Liver (tissue), 3 donors: Measurements from ENCODE around the gene EFCAB14.
A peak's percentile ranks its signal among the peaks of the same experiment; 100 is the strongest.

Experiments used
- CTCF ChIP-seq: fragments of 150-350 bp; IDR thresholded peaks from 2 replicates; pipeline ENCODE4 v1.5.1; 2017; ENCODE audit warnings: improper control_type of control experiment, low read depth, low read length; ENCODE audit not compliant: missing input control
- HNF4A ChIP-seq, 2 donors: conservative IDR thresholded peaks; 2 replicates each; pipeline ENCODE4 v1.6.1; 2016; ENCODE audit warnings: antibody characterized with exemption in 2 of 2, mild to moderate bottlenecking in 2 of 2
- RAD21 ChIP-seq, 2 donors: IDR thresholded peaks; 2 replicates each; pipeline ENCODE4 v1.6.1; 2016; ENCODE audit warnings: antibody characterized with exemption in 2 of 2, mild to moderate bottlenecking in 2 of 2
- SP1 ChIP-seq: IDR thresholded peaks from 2 replicates; pipeline ENCODE4 v1.6.1; 2018; ENCODE audit warnings: antibody characterized with exemption, mild to moderate bottlenecking
- TAF1 ChIP-seq: conservative IDR thresholded peaks from 2 replicates; pipeline ENCODE4 v1.6.1; 2016; ENCODE audit warnings: antibody characterized with exemption, mild to moderate bottlenecking
- YY1 ChIP-seq: IDR thresholded peaks from 2 replicates; pipeline ENCODE4 v1.6.1; 2016; ENCODE audit warnings: antibody characterized with exemption, mild to moderate bottlenecking
- TF ChIP-seq, protein P1 (sequence below): IDR thresholded peaks from 2 replicates; pipeline ENCODE4 v1.6.1; 2016; ENCODE audit warnings: antibody characterized with exemption
- TF ChIP-seq, protein P2 (sequence below): IDR thresholded peaks from 2 replicates; pipeline ENCODE4 v1.6.1; 2016; ENCODE audit warnings: antibody characterized with exemption
- donor health status: healthy.
- donor health status: healthy.

DNA sequence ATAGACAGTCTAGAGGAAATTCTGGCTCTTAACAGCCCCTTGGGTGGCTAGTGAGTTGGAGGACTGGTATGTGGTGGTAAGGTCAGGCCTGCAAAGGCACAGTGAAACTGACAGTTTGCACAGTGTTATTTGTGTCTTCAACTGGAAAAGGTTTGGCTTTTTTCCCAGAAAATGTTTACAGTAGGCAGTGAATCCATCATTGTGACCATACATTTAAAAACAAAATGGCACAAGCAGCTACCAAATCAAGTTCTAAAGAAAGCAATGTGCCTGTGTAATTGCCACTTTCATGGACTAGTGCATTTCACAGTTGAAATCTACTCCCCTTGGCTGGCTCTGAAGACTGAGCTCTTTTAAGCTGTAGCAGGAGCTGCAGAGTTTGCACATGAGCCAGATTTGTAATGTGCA, 75.5 kb downstream of the EFCAB14 start:
- TF ChIP-seq CTCF (no peak), HNF4A (conservative IDR thresholded peaks at IDR 0.05) (no peak), TAF1 (no peak), YY1 (peak; percentile 84), RAD21 (IDR thresholded peaks at IDR 0.05) (no peak), SP1 (no peak)
- TF ChIP-seq, protein P1, sequence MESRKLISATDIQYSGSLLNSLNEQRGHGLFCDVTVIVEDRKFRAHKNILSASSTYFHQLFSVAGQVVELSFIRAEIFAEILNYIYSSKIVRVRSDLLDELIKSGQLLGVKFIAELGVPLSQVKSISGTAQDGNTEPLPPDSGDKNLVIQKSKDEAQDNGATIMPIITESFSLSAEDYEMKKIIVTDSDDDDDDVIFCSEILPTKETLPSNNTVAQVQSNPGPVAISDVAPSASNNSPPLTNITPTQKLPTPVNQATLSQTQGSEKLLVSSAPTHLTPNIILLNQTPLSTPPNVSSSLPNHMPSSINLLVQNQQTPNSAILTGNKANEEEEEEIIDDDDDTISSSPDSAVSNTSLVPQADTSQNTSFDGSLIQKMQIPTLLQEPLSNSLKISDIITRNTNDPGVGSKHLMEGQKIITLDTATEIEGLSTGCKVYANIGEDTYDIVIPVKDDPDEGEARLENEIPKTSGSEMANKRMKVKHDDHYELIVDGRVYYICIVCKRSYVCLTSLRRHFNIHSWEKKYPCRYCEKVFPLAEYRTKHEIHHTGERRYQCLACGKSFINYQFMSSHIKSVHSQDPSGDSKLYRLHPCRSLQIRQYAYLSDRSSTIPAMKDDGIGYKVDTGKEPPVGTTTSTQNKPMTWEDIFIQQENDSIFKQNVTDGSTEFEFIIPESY: no peak
- TF ChIP-seq, protein P2, sequence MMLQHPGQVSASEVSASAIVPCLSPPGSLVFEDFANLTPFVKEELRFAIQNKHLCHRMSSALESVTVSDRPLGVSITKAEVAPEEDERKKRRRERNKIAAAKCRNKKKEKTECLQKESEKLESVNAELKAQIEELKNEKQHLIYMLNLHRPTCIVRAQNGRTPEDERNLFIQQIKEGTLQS: no peak
